HG03439 (cell line): ENCODE results near the gene PLAGL2.
A peak's percentile ranks its signal among the peaks of the same experiment; 100 is the strongest.
"Not testable (repeated sequence)": the region's sequence is repeated elsewhere in the genome, so short reads cannot be mapped to it uniquely, and the experiment has no call there.

Experiments used
- ATAC-seq: cut with Tn5 transposase; IDR thresholded peaks from one replicate; pipeline ENCODE4 v1.9.1; 2021; ENCODE audit warnings: mild to moderate bottlenecking, moderate library complexity; ENCODE audit not compliant: unreplicated experiment

PLAGL2 gene

GRCh38 chr20:32183947-32184635 is 23.5 kb downstream of the PLAGL2 start:
- ATAC-seq = no peak

GRCh38 chr20:32181606-32182005 is 25.9 kb downstream of the PLAGL2 start:
- no peak for ATAC-seq

GRCh38 chr20:32179934-32180333 is 27.6 kb downstream of the PLAGL2 start:
- no peak for ATAC-seq

- ATAC-seq = no peak
Observed at GRCh38 chr20:32179515-32179914, 28.0 kb downstream of the PLAGL2 start.

GRCh38 chr20:32177696-32178095 is 29.8 kb downstream of the PLAGL2 start:
- ATAC-seq = not testable (repeated sequence)

- ATAC-seq = no peak
Observed at GRCh38 chr20:32168184-32168910, 39.2 kb downstream of the PLAGL2 start.

GRCh38 chr20:32167552-32167951 is 40.0 kb downstream of the PLAGL2 start:
- no peak for ATAC-seq

GRCh38 chr20:32165836-32166545 is 41.6 kb downstream of the PLAGL2 start:
- ATAC-seq = no peak

GRCh38 chr20:32164984-32165735 is 42.4 kb downstream of the PLAGL2 start:
- no peak for ATAC-seq

- no peak for ATAC-seq
Observed at GRCh38 chr20:32163951-32164350, 43.6 kb downstream of the PLAGL2 start.

- ATAC-seq = no peak
Observed at GRCh38 chr20:32162351-32162750, 45.2 kb downstream of the PLAGL2 start.

GRCh38 chr20:32160341-32160740 is 47.2 kb downstream of the PLAGL2 start:
- ATAC-seq = no peak

GRCh38 chr20:32159766-32160221 is 47.7 kb downstream of the PLAGL2 start:
- no peak for ATAC-seq

- ATAC-seq = no peak
Observed at GRCh38 chr20:32158943-32159660, 48.4 kb downstream of the PLAGL2 start.

- ATAC-seq = no peak
Observed at GRCh38 chr20:32158351-32158750, 49.2 kb downstream of the PLAGL2 start.

GRCh38 chr20:32157611-32158010 is 49.9 kb downstream of the PLAGL2 start:
- no peak for ATAC-seq

GRCh38 chr20:32155017-32155981 is 52.2 kb downstream of the PLAGL2 start:
- ATAC-seq = peak; percentile 48

- no peak for ATAC-seq
Observed at GRCh38 chr20:32153771-32154170, 53.8 kb downstream of the PLAGL2 start.

- ATAC-seq = no peak
Observed at GRCh38 chr20:32153156-32153665, 54.3 kb downstream of the PLAGL2 start.
